Chondrocyte (in vitro differentiated cells): ENCODE measurements around the gene EPHB1. TPM values are rescaled to one million over a fixed set of nuclear protein-coding genes. Genes with fewer than 3 reads are reported as not detected.

ENCODE experiments used
- DNase-seq: peaks from one replicate; pipeline ENCODE4 v3.0.0; 2021; ENCODE audit warnings: mixed read lengths, low spot score
- H3K27ac Mint-ChIP-seq: one replicate; pipeline ENCODE4 v1.8.0; 2021; ENCODE audit warnings: mild to moderate bottlenecking, moderate library complexity, mixed read lengths; ENCODE audit not compliant: unreplicated experiment
- H3K27me3 Mint-ChIP-seq: 2 replicates; pipeline ENCODE4 v1.8.0; 2021; ENCODE audit warnings: low read depth, mixed read lengths
- H3K36me3 Mint-ChIP-seq: 2 replicates; pipeline ENCODE4 v1.8.0; 2021; ENCODE audit warnings: low read depth, mixed read lengths
- H3K4me1 Mint-ChIP-seq: 2 replicates; pipeline ENCODE4 v1.8.0; 2021; ENCODE audit warnings: low read depth, mild to moderate bottlenecking, mixed read lengths
- H3K4me3 Mint-ChIP-seq: one replicate; pipeline ENCODE4 v1.8.0; 2021; ENCODE audit warnings: mild to moderate bottlenecking, moderate library complexity, mixed read lengths; ENCODE audit not compliant: unreplicated experiment
- H3K9me3 Mint-ChIP-seq: 2 replicates; pipeline ENCODE4 v1.8.0; 2021; ENCODE audit warnings: low read depth, mixed read lengths
- CTCF ChIP-seq: fragments of 200-600 bp; sonication (generic); IDR thresholded peaks from 2 replicates; pipeline ENCODE4 v1.5.0; 2021; ENCODE audit warnings: antibody characterized with exemption, mild to moderate bottlenecking, moderate library complexity
- total RNA-seq: library from RNA; stranded (reverse); gene quantifications from 3 replicates; pipeline ENCODE4 v1.2.1, GENCODE V29; 2021

The EPHB1 gene
- total RNA-seq, 1 donor from 2014 or later: 1.7 TPM

- Mint-ChIP-seq H3K36me3 (no peaks in the 10 kb centered on the region), H3K9me3 (peaks cover 6% of the 10 kb centered on the region), H3K4me3 (no peak overlapping the region), H3K27ac (no peak overlapping the region), H3K4me1 (no peaks in the 10 kb centered on the region), H3K27me3 (no peaks in the 10 kb centered on the region)
- DNase-seq: no peak
- no peak for TF ChIP-seq CTCF
Observed at GRCh38 chr3:134896696-134897095, 101.6 kb downstream of the EPHB1 start.

GRCh38 chr3:134897391-134898141, 102.5 kb downstream of the EPHB1 start:
- no peak for TF ChIP-seq CTCF
- Mint-ChIP-seq H3K4me1 (no peaks in the 10 kb centered on the region), H3K27me3 (peaks cover 4% of the 10 kb centered on the region), H3K27ac (no peak overlapping the region), H3K9me3 (no peaks in the 10 kb centered on the region), H3K36me3 (no peaks in the 10 kb centered on the region), H3K4me3 (no peak overlapping the region)
- DNase-seq: no peak

- H3K27ac Mint-ChIP-seq: no peak overlapping the region
- H3K36me3 Mint-ChIP-seq: no peaks in the 10 kb centered on the region
- no peak overlapping the region for H3K4me3 Mint-ChIP-seq
- peaks cover 4% of the 10 kb centered on the region for H3K27me3 Mint-ChIP-seq
- no peak for DNase-seq
- no peaks in the 10 kb centered on the region for H3K4me1 Mint-ChIP-seq
- no peak for TF ChIP-seq CTCF
- H3K9me3 Mint-ChIP-seq: no peaks in the 10 kb centered on the region
Observed at GRCh38 chr3:134898181-134898754, 103.2 kb downstream of the EPHB1 start.

- Mint-ChIP-seq H3K27me3 (peaks cover 4% of the 10 kb centered on the region), H3K36me3 (no peaks in the 10 kb centered on the region)
- no peak for DNase-seq
Observed at GRCh38 chr3:134899786-134900185, 104.7 kb downstream of the EPHB1 start.

GRCh38 chr3:134900482-134900881, 105.4 kb downstream of the EPHB1 start:
- Mint-ChIP-seq H3K36me3 (no peaks in the 10 kb centered on the region), H3K9me3 (no peaks in the 10 kb centered on the region), H3K27me3 (peaks cover 4% of the 10 kb centered on the region), H3K27ac (no peak overlapping the region), H3K4me3 (no peak overlapping the region), H3K4me1 (no peaks in the 10 kb centered on the region)
- no peak for TF ChIP-seq CTCF
- DNase-seq: no peak

More at GRCh38 chr3:134899786-134900185, 104.7 kb downstream of the EPHB1 start:
- no peak overlapping the region for H3K4me3 Mint-ChIP-seq
- no peaks in the 10 kb centered on the region for H3K4me1 Mint-ChIP-seq
- TF ChIP-seq CTCF: no peak
- no peaks in the 10 kb centered on the region for H3K9me3 Mint-ChIP-seq
- H3K27ac Mint-ChIP-seq: no peak overlapping the region
